Omental fat pad (tissue), 4 donors: ENCODE results near the gene LTBP4. TPM values are rescaled to one million over a fixed set of nuclear protein-coding genes. Genes with fewer than 3 reads are reported as not detected.

Source experiments
- ATAC-seq: fragments of 150-250 bp; one replicate; pipeline ENCODE4 v1.9.1; 2016; ENCODE audit warnings: mild to moderate bottlenecking, moderate library complexity; ENCODE audit not compliant: low FRiP score
- DNase-seq: peaks from one replicate; pipeline ENCODE4 v3.0.0-alpha.2; 2019; ENCODE audit warnings: low spot score
- CTCF ChIP-seq, 3 donors: fragments of 450-650 bp; IDR thresholded peaks; one replicate each; pipeline ENCODE4 v1.5.1; 2016 to 2017; ENCODE audit warnings: antibody characterized with exemption in 3 of 3, mild to moderate bottlenecking in 3 of 3, moderate library complexity in 2 of 3
- total RNA-seq, 4 donors: library from RNA; depleted of rRNA; stranded (reverse); fragments of >200 nt; gene quantifications; one replicate each; pipeline ENCODE4 v1.1.0, GENCODE V29; 2016

The LTBP4 gene
- total RNA-seq, 4 donors from 2014 or later = 73.5 to 197 (median 114) TPM

GRCh38 chr19:40567750-40568494 lies 33.2 kb upstream of the LTBP4 start:
- TF ChIP-seq CTCF (IDR thresholded peaks at IDR 0.05) = no peak
- ATAC-seq (no peak), DNase-seq (no peak)

- DNase-seq (peak; percentile 92), ATAC-seq (peak; percentile 97)
- no peak for TF ChIP-seq CTCF (IDR thresholded peaks at IDR 0.05)
Observed at GRCh38 chr19:40570313-40571004, 30.7 kb upstream of the LTBP4 start.

GRCh38 chr19:40571005-40571318 lies 30.2 kb upstream of the LTBP4 start:
- DNase-seq = no peak
- no peak for ATAC-seq
- TF ChIP-seq CTCF (IDR thresholded peaks at IDR 0.05) = no peak

GRCh38 chr19:40571831-40572495 lies 29.2 kb upstream of the LTBP4 start:
- ATAC-seq (no peak), DNase-seq (no peak)
- no peak for TF ChIP-seq CTCF (IDR thresholded peaks at IDR 0.05)

GRCh38 chr19:40575326-40575725 lies 25.8 kb upstream of the LTBP4 start:
- ATAC-seq (no peak), DNase-seq (no peak)
- no peak for TF ChIP-seq CTCF (IDR thresholded peaks at IDR 0.05)

- DNase-seq = no peak
- no peak for TF ChIP-seq CTCF (IDR thresholded peaks at IDR 0.05)
- ATAC-seq = no peak
Observed at GRCh38 chr19:40576151-40576584, 25.0 kb upstream of the LTBP4 start.
